Smooth muscle cell (in vitro differentiated cells): ENCODE data around the gene CD19. TPM values are rescaled to one million over a fixed set of nuclear protein-coding genes. Genes with fewer than 3 reads are reported as not detected.

Experiments
- DNase-seq: peaks from one replicate; lab custom pipeline; 2025; ENCODE audit not compliant: unreplicated experiment; lab: John Stamatoyannopoulos, UW
- H2AFZ ChIP-seq: fragments of 200-600 bp; sonication (generic); 2 replicates; pipeline ENCODE4 v1.6.0; 2016; ENCODE audit warnings: antibody characterized with exemption, low read depth, mild to moderate bottlenecking
- H3F3A ChIP-seq: fragments of 200-600 bp; sonication (generic); 2 replicates; pipeline ENCODE4 v1.6.0; 2017; ENCODE audit warnings: antibody characterized with exemption, low read depth
- H3K27ac ChIP-seq: fragments of 200-600 bp; sonication (generic); 2 replicates; pipeline ENCODE4 v1.5.1; 2016; ENCODE audit warnings: low read depth, mild to moderate bottlenecking
- H3K27me3 ChIP-seq: fragments of 200-600 bp; sonication (generic); 2 replicates; pipeline ENCODE4 v1.6.1; 2016; ENCODE audit warnings: low read depth, mild to moderate bottlenecking
- H3K36me3 ChIP-seq: fragments of 200-600 bp; sonication (generic); 2 replicates; pipeline ENCODE4 v1.5.1; 2016; ENCODE audit warnings: low read depth
- H3K4me1 ChIP-seq: fragments of 200-600 bp; sonication (generic); 2 replicates; pipeline ENCODE4 v1.5.1; 2016; ENCODE audit warnings: low read depth
- H3K4me2 ChIP-seq: fragments of 200-600 bp; sonication (generic); 2 replicates; pipeline ENCODE4 v1.6.0; 2016; ENCODE audit warnings: mild to moderate bottlenecking
- H3K4me3 ChIP-seq: fragments of 200-600 bp; sonication (generic); 2 replicates; pipeline ENCODE4 v1.5.1; 2016; ENCODE audit warnings: mild to moderate bottlenecking
- H3K79me2 ChIP-seq: fragments of 200-600 bp; sonication (generic); 2 replicates; pipeline ENCODE4 v1.6.0; 2016; ENCODE audit warnings: low read depth, mild to moderate bottlenecking
- H3K9ac ChIP-seq: fragments of 200-600 bp; sonication (generic); 2 replicates; pipeline ENCODE4 v1.6.0; 2016; ENCODE audit warnings: low read depth
- H3K9me3 ChIP-seq: fragments of 200-600 bp; sonication (generic); replicated peaks from 2 replicates; pipeline ENCODE4 v1.5.1; 2016; ENCODE audit warnings: low read depth
- H4K20me1 ChIP-seq: fragments of 200-600 bp; sonication (generic); 2 replicates; pipeline ENCODE4 v1.6.0; 2016; ENCODE audit warnings: low read depth
- WGBS: methylation state at CpG from one replicate; pipeline ENCODE4 v1.1.7; 2016; ENCODE audit warnings: low lambda C conversion rate; 5-methylcytosine and 5-hydroxymethylcytosine counted together
- polyA plus RNA-seq: library from polyadenylated mRNA; unstranded; fragments of >200 nt; fragmentation: Nextera tagmentation; extraction: Ambion mirVana; gene quantifications from 2 replicates; pipeline ENCODE4 v1.2.1, GENCODE V29; 2016
- total RNA-seq: library from RNA; depleted of rRNA; stranded (reverse); fragments of >200 nt; gene quantifications from 2 replicates; pipeline ENCODE4 v1.2.3, GENCODE V29; 2014
- TF ChIP-seq, protein P1 (sequence below): fragments of 200-600 bp; sonication (generic); IDR thresholded peaks from 2 replicates; pipeline ENCODE4 v1.5.1; 2017; ENCODE audit warnings: borderline replicate concordance, mild to moderate bottlenecking, antibody characterized with exemption; ENCODE audit not compliant: insufficient read depth, poor library complexity, severe bottlenecking

CD19 gene
- total and polyA plus RNA-seq, 2 experiments from 2014 or later = not detected

DNA sequence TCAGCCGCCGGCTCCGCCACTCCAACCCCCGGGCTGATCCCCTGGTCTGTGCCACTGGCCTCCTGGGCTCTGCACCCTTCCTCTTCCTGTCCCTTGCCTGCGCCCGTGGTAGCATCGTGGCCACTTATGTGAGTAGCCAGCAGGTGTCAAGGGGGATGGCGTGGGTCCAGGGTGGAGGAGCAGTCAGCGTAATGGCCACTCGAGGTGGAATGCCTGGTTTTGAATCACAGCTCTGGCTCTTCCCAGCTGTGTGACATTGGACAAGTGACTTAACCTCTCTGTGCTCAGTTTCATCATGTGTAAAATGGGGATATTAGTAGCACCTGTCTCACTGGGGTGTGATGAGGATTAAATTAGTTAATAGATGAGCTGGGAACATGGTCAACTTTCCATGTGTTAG lies 50.6 kb downstream of the CD19 start:
- no peak overlapping the region for H3K27ac ChIP-seq
- no peaks in the 10 kb centered on the region for H3K9me3 ChIP-seq
- over 99% methylated on average over 10 of the region's 10 CpGs for WGBS
- no peaks in the 10 kb centered on the region for H3K4me1 ChIP-seq
- peaks cover 3% of the 10 kb centered on the region for H3K36me3 ChIP-seq
- no peaks in the 10 kb centered on the region for H3F3A ChIP-seq
- H3K79me2 ChIP-seq = no peaks in the 10 kb centered on the region
- no peaks in the 10 kb centered on the region for H3K27me3 ChIP-seq
- DNase-seq = no peak
- no peak overlapping the region for H3K4me3 ChIP-seq
- H3K9ac ChIP-seq = no peak overlapping the region
- H4K20me1 ChIP-seq = no peaks in the 10 kb centered on the region
- no peak overlapping the region for H2AFZ ChIP-seq
- TF ChIP-seq, protein P1, sequence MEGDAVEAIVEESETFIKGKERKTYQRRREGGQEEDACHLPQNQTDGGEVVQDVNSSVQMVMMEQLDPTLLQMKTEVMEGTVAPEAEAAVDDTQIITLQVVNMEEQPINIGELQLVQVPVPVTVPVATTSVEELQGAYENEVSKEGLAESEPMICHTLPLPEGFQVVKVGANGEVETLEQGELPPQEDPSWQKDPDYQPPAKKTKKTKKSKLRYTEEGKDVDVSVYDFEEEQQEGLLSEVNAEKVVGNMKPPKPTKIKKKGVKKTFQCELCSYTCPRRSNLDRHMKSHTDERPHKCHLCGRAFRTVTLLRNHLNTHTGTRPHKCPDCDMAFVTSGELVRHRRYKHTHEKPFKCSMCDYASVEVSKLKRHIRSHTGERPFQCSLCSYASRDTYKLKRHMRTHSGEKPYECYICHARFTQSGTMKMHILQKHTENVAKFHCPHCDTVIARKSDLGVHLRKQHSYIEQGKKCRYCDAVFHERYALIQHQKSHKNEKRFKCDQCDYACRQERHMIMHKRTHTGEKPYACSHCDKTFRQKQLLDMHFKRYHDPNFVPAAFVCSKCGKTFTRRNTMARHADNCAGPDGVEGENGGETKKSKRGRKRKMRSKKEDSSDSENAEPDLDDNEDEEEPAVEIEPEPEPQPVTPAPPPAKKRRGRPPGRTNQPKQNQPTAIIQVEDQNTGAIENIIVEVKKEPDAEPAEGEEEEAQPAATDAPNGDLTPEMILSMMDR = no peak
- no peak overlapping the region for H3K4me2 ChIP-seq

DNA sequence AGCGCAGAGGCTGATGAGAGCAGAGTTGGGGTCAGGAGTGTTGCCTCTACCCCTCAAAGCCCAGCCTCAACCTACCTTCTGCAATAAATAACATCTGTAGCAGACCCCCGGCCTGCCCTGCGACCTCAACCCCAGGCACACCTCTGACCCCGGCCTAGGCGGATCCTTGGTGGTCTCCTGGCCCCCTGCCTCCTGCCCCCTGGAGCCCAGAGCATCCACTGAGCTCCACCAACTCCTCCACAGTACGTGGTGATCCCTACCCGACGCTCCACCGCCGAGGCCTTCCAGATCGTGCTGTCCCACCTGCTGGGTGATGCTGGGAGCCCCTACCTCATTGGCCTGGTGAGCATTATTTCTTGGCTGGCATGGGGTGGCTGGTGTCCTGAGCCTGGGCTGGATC lies 51.2 kb downstream of the CD19 start:
- H3K9me3 ChIP-seq = no peaks in the 10 kb centered on the region
- H3K9ac ChIP-seq = no peak overlapping the region
- H2AFZ ChIP-seq = no peak overlapping the region
- no peak overlapping the region for H3K27ac ChIP-seq
- no peaks in the 10 kb centered on the region for H3F3A ChIP-seq
- H4K20me1 ChIP-seq = no peaks in the 10 kb centered on the region
- H3K4me1 ChIP-seq = no peaks in the 10 kb centered on the region
- WGBS = 96% methylated on average over 11 of the region's 11 CpGs
- no peak for DNase-seq
- H3K79me2 ChIP-seq = no peaks in the 10 kb centered on the region
- no peak overlapping the region for H3K4me3 ChIP-seq
- TF ChIP-seq, protein P1 = no peak
- peaks cover 3% of the 10 kb centered on the region for H3K36me3 ChIP-seq
- no peaks in the 10 kb centered on the region for H3K27me3 ChIP-seq
- H3K4me2 ChIP-seq = no peak overlapping the region

DNA sequence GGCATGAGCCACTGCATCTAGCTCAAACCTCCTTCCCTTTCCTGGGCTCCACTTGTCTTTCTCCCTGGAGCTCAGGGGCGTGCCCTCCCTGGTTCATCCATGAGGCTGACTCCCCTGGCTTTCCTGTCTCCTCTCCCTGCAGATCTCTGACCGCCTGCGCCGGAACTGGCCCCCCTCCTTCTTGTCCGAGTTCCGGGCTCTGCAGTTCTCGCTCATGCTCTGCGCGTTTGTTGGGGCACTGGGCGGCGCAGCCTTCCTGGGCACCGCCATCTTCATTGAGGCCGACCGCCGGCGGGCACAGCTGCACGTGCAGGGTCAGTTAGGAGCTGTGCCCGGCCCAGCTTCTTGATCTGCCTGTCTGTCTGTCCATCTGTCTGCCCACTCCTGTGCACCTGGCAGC lies 51.9 kb downstream of the CD19 start:
- no peaks in the 10 kb centered on the region for H3K27me3 ChIP-seq
- no peak overlapping the region for H3K4me2 ChIP-seq
- no peaks in the 10 kb centered on the region for H3F3A ChIP-seq
- no peaks in the 10 kb centered on the region for H4K20me1 ChIP-seq
- peaks cover 3% of the 10 kb centered on the region for H3K36me3 ChIP-seq
- H3K27ac ChIP-seq = no peak overlapping the region
- no peaks in the 10 kb centered on the region for H3K4me1 ChIP-seq
- no peak overlapping the region for H3K4me3 ChIP-seq
- no peaks in the 10 kb centered on the region for H3K9me3 ChIP-seq
- TF ChIP-seq, protein P1 = no peak
- no peak overlapping the region for H3K9ac ChIP-seq
- WGBS = 98% methylated on average over 18 of the region's 18 CpGs
- no peak for DNase-seq
- H2AFZ ChIP-seq = no peak overlapping the region
- no peaks in the 10 kb centered on the region for H3K79me2 ChIP-seq

DNA sequence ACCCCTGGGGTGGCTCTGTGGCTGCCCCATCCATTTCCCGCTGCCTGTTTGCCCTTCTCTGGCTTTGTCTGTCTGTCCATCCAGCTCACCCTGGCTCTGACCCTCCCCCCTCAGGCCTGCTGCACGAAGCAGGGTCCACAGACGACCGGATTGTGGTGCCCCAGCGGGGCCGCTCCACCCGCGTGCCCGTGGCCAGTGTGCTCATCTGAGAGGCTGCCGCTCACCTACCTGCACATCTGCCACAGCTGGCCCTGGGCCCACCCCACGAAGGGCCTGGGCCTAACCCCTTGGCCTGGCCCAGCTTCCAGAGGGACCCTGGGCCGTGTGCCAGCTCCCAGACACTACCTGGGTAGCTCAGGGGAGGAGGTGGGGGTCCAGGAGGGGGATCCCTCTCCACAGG lies 52.3 kb downstream of the CD19 start:
- no peak overlapping the region for H3K9ac ChIP-seq
- no peaks in the 10 kb centered on the region for H3K4me1 ChIP-seq

More for the DNA sequence above, 52.3 kb downstream of the CD19 start:
- Histone ChIP-seq H4K20me1 (no peaks in the 10 kb centered on the region), H3K9me3 (no peaks in the 10 kb centered on the region), H3K27ac (no peak overlapping the region), H3K4me2 (no peak overlapping the region), H2AFZ (no peak overlapping the region), H3K79me2 (no peaks in the 10 kb centered on the region), H3K4me3 (no peak overlapping the region), H3K36me3 (peaks cover 3% of the 10 kb centered on the region), H3K27me3 (no peaks in the 10 kb centered on the region), H3F3A (no peaks in the 10 kb centered on the region)
- WGBS = 94% methylated on average over 12 of the region's 12 CpGs
- DNase-seq = no peak
- TF ChIP-seq, protein P1 = no peak
